Stimulated activated CD4-positive, alpha-beta T cell treated with anti-CD3 and anti-CD28 coated beads, Interleukin-12 subunit alpha, Interleukin-12 subunit beta, amount 100 ng/mL, for 24 hours (primary cell): ENCODE measurements around the gene UBXN2A.

Source experiments
- DNase-seq, 2 experiments: peaks; one replicate each; pipeline ENCODE4 v3.0.0-alpha.2; 2020; ENCODE audit warnings: low read depth in 2 of 2

Gene UBXN2A

GRCh38 chr2:23939987-23940717 lies at the start of gene UBXN2A:
UBXN2A (plus strand) TSS chr2:23940463; CDS start chr2:23958315, 17,852 bp downstream.
- DNase-seq = peak; percentile 46 to 62

- no peak for DNase-seq
Measured at GRCh38 chr2:23900133-23900532, 40.1 kb upstream of the UBXN2A start.

- no peak for DNase-seq
Measured at GRCh38 chr2:23900541-23901322, 39.5 kb upstream of the UBXN2A start.

GRCh38 chr2:23901966-23902846 lies 38.1 kb upstream of the UBXN2A start:
- no peak for DNase-seq

- no peak for DNase-seq
Measured at GRCh38 chr2:23903034-23903433, 37.2 kb upstream of the UBXN2A start.

GRCh38 chr2:23904215-23904614 lies 36.0 kb upstream of the UBXN2A start:
- no peak for DNase-seq

GRCh38 chr2:23904692-23905091 lies 35.6 kb upstream of the UBXN2A start:
- no peak for DNase-seq

GRCh38 chr2:23905155-23905554 lies 35.1 kb upstream of the UBXN2A start:
- no peak for DNase-seq

GRCh38 chr2:23912054-23912453 lies 28.2 kb upstream of the UBXN2A start:
- DNase-seq = no peak

- no peak for DNase-seq
Measured at GRCh38 chr2:23915327-23915726, 24.9 kb upstream of the UBXN2A start.

GRCh38 chr2:23916727-23917405 lies 23.4 kb upstream of the UBXN2A start:
- DNase-seq = no peak

GRCh38 chr2:23918837-23919489 lies 21.3 kb upstream of the UBXN2A start:
- DNase-seq = no peak

- DNase-seq = no peak
Measured at GRCh38 chr2:23924589-23925359, 15.5 kb upstream of the UBXN2A start.

- peak; percentile 38 to 47 for DNase-seq
Measured at GRCh38 chr2:23925702-23926289, 14.5 kb upstream of the UBXN2A start.

- peak in 1 of 2 experiments; percentile 20 for DNase-seq
Measured at GRCh38 chr2:23926290-23926749, 13.9 kb upstream of the UBXN2A start.

- DNase-seq = peak; percentile 86 to 89
Measured at GRCh38 chr2:23926750-23927571, 13.3 kb upstream of the UBXN2A start, which contains the start of gene ATAD2B. ATAD2B (minus strand) TSS chr2:23927123; CDS start chr2:23926770, 353 bp downstream.

GRCh38 chr2:23934259-23934658 lies 6.0 kb upstream of the UBXN2A start:
- DNase-seq = no peak
